ENCODE measurements around the gene CENPU. TPM values are rescaled to one million over a fixed set of nuclear protein-coding genes. Genes with fewer than 3 reads are reported as not detected.

The CENPU gene
- total and polyA plus RNA-seq, 2 of the 8 experiments (the other 6 are each of a cell fraction or from before 2014, with no cell fraction given): 32.1 to 122 TPM

GRCh38 chr4:184768296-184768695 is 34.4 kb upstream of the CENPU start:
- H2BK5ac ChIP-seq (ENCODE audit: low read depth, low read length): no peak overlapping the region
- POLR2A ChIA-PET (ENCODE audit: partially characterized antibody): interaction anchor here (1.0 kb wide), 1 partner anchor 59 kb away, joined by 3 read pairs; no protein-coding TSS in a partner anchor
- no peak overlapping the region for H2AFZ ChIP-seq (ENCODE audit: low read length)
- H3K18ac ChIP-seq (ENCODE audit: extremely low read depth, low read length): no peak overlapping the region
- H2BK120ac ChIP-seq (replicated peaks; ENCODE audit: low read depth, low read length): no peak overlapping the region
- WGBS, 2 experiments (ENCODE audit: extremely low coverage in 1 of 2, insufficient coverage in 1 of 2, insufficient read length in 1 of 2, insufficient replicate concordance in 2 of 2, low coverage in 1 of 2, low lambda C conversion rate in 2 of 2, missing lambda C conversion rate in 1 of 2): 89% methylated on average over 5 of the region's 5 CpGs; no CpG with 5 or more reads in 1 of the 2 experiments
- no peak overlapping the region for H4K91ac ChIP-seq (replicated peaks; ENCODE audit: insufficient read length, low read length)
- no peaks in the 10 kb centered on the region for H3K9me3 ChIP-seq (ENCODE audit: insufficient read depth in 2 of 2, low read depth in 1 of 2, low read length in 1 of 2)
- no peak overlapping the region for H2BK12ac ChIP-seq (ENCODE audit: low read depth, low read length)
- no peak overlapping the region for H4K8ac ChIP-seq (ENCODE audit: extremely low read depth, insufficient read depth, low read length)
- H2AK5ac ChIP-seq (ENCODE audit: low read depth, low read length): no peak overlapping the region
- no peaks in the 10 kb centered on the region for H3K4me1 ChIP-seq (replicated peaks in 1 of 4; ENCODE audit: control insufficient read depth in 3 of 4, insufficient read depth in 4 of 4, low read length in 3 of 4)
- H3K9ac ChIP-seq (replicated peaks in 1 of 4; ENCODE audit: extremely low read depth in 1 of 4, low read depth in 3 of 4, low read length in 3 of 4): no peak overlapping the region
- FAIRE-seq (no peak), DNase-seq (ENCODE audit: low read depth in 1 of 2, low spot score in 2 of 2) (no peak)
- no peak overlapping the region for H3K14ac ChIP-seq (ENCODE audit: insufficient read length)
- H3K23me2 ChIP-seq (ENCODE audit: low read depth, low read length): no peaks in the 10 kb centered on the region
- H3K79me1 ChIP-seq (ENCODE audit: low read depth, low read length): no peaks in the 10 kb centered on the region
- H4K5ac ChIP-seq (ENCODE audit: insufficient read length, low read depth, low read length): no peak overlapping the region
- H3K4ac ChIP-seq (replicated peaks; ENCODE audit: insufficient read length, low read depth, low read length): no peak overlapping the region
- H3K4me2 ChIP-seq (ENCODE audit: insufficient read depth in 1 of 2, low read depth in 2 of 2, low read length in 2 of 2): no peak overlapping the region
- H3K23ac ChIP-seq (ENCODE audit: insufficient read length): no peak overlapping the region
- no peak for TF ChIP-seq BACH1 (IDR thresholded peaks at IDR 0.05; ENCODE audit: low read length)
- no peak for TF ChIP-seq FOSL1 (IDR thresholded peaks at IDR 0.05; ENCODE audit: insufficient read depth, low read depth, low read length)
- no peak for TF ChIP-seq YY1 (IDR thresholded peaks at IDR 0.05; ENCODE audit: low read depth, low read length)
- no peak for TF ChIP-seq HDAC6 (IDR thresholded peaks at IDR 0.05; ENCODE audit: low read depth, low read length)
- no peak for TF ChIP-seq EZH2 (IDR thresholded peaks at IDR 0.05; ENCODE audit: low read depth, low read length, severe bottlenecking)
- TF ChIP-seq SAP30 (IDR thresholded peaks at IDR 0.05; ENCODE audit: insufficient read depth, insufficient replicate concordance, low read length): no peak
- no peak for TF ChIP-seq CBX8 (IDR thresholded peaks at IDR 0.05; ENCODE audit: borderline replicate concordance, low read depth, low read length)
- no peak overlapping the region; the same call in 1 of the 2 replicates for H2BK20ac ChIP-seq (ENCODE audit: low read length)
- no peak overlapping the region for H3K56ac ChIP-seq (replicated peaks; ENCODE audit: insufficient read length, low read depth, low read length)
- no peaks in the 10 kb centered on the region for H3K79me2 ChIP-seq (ENCODE audit: control insufficient read depth in 1 of 2, insufficient read depth in 2 of 2, low read length in 2 of 2)
- H3K4me3 ChIP-seq (ENCODE audit: extremely low read depth in 1 of 4, insufficient read depth in 2 of 4, low read depth in 3 of 4, low read length in 4 of 4): no peak overlapping the region
- H2BK15ac ChIP-seq (ENCODE audit: low read length): no peak overlapping the region
- no peaks in the 10 kb centered on the region for H3K27me3 ChIP-seq (replicated peaks in 1 of 4; ENCODE audit: control insufficient read depth in 3 of 4, extremely low read depth in 1 of 4, insufficient read depth in 3 of 4, low read length in 3 of 4)
- no peak overlapping the region for H3K27ac ChIP-seq (ENCODE audit: low read depth, low read length)
- CTCF ChIA-PET (ENCODE audit: partially characterized antibody): interaction anchor here (0.7 kb wide), 1 partner anchor 484 kb away, joined by 3 read pairs; no protein-coding TSS in a partner anchor
- no peaks in the 10 kb centered on the region for H4K20me1 ChIP-seq (replicated peaks in 1 of 2; ENCODE audit: control insufficient read depth in 1 of 2, insufficient read depth in 2 of 2, low read length in 2 of 2)
- H3K36me3 ChIP-seq (ENCODE audit: control insufficient read depth in 2 of 4, insufficient read depth in 4 of 4, low read length in 3 of 4): no peaks in the 10 kb centered on the region

Data from H1 (cell line).